HG02642 (cell line): Measurements from ENCODE around the gene BAG3.

Experiments used
- ATAC-seq: cut with Tn5 transposase; IDR thresholded peaks from one replicate; pipeline ENCODE4 v1.9.1; 2021; ENCODE audit warnings: mild to moderate bottlenecking; ENCODE audit not compliant: unreplicated experiment, poor library complexity

The BAG3 gene

GRCh38 chr10:119663866-119664698, 12.9 kb downstream of the BAG3 start:
- no peak for ATAC-seq

GRCh38 chr10:119665901-119666708, 14.9 kb downstream of the BAG3 start:
- ATAC-seq: no peak

DNA sequence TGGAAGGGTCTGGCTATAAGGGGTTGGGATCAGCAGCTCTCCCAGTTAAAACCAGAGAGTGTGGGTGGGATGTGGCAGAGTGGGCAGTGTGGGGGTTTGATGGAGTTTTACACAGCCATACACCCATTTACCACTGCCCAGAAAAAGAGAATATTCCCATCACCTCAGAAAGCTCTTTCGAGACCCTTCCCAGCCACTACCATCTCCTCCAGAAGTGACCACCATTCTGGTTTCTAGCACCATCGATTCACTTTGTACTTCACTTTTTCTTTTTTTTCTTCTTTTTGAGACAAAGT, 15.5 kb downstream of the BAG3 start:
- ATAC-seq: no peak

DNA sequence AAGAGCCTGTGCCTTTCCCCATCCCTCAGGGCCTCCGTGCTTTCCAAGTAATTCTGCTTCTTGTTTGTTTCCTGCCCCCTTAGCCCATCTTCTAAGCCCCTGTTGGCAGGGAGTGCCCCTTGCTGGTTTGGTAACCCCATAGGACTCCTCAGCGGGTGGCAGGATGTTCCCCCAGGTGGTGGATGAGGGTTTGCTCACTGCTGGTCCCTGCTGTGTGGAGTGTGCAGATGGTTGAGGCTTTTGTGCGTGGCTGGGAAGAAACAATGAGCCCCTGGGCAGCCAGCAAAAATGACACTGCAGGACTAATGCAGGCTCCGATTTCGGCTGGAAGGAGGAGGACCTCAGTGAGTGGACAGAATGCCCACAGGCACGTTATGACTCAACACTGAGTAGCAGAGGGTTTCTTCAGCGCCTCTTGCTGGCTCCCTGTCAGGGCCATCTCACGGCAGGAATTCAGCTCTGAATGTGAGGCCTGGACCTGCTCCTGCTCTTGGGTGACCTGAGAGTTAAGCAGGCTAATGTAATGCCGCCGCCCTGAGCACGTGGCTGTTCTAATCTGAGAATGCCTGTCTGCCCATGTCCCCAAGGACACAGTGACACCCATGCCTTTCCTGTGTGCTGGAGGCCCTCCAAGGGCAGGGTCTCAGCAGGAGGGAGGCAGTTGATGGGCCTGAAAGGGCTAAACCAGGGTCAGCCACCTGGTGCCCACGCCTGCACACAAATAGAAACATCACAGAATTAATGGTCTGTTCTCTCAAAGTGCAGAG, 16.6 kb downstream of the BAG3 start:
- ATAC-seq: no peak

GRCh38 chr10:119668461-119668860, 17.3 kb downstream of the BAG3 start:
- no peak for ATAC-seq

- no peak for ATAC-seq
Measured at GRCh38 chr10:119669331-119669730, 18.2 kb downstream of the BAG3 start.

DNA sequence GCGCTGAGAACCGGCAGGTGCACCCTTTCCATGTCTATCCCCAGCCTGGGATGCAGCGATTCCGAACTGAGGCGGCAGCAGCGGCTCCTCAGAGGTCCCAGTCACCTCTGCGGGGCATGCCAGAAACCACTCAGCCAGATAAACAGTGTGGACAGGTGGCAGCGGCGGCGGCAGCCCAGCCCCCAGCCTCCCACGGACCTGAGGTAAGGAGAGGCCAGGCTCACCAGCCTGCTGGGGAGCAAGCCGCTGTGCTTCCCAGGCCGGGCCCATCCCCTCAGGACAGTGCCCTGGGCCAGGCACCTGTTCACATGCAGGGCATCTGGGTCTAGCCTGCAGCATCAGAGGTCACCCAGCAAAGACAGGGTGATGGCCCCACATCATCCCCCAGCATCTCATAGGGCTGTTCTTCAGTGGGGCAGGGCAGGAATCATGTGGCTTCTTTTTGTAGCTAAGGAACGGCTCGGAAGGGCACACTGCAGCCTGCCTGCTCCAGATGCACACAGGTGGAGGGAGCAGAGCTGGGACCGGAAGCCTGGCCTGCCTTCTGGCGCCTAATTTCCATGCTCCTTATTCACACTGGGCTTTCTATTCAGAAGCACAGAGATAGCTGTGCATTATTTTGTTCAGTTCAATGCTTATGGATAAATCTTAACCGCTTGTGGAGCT, 18.9 kb downstream of the BAG3 start:
- ATAC-seq: no peak

DNA sequence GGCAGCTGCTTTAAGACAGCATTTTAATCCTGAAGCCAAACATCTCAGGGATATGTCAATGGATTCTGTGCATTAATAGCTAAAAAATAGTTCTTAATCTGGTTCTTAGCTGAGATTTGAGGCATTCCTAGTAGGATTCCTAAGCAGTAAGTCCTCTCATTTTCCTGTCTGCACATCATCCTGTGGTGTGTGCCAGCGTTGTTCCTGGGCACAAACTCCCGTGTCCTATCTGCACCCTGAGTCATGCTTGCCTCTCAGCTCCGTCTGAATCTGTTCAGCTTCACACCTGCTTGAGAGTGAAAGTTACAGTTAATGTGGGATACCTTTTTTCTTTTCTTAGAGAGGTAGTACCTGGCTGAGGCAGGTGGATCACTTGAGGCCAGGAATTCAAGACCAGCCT, 19.5 kb downstream of the BAG3 start:
- no peak for ATAC-seq

DNA sequence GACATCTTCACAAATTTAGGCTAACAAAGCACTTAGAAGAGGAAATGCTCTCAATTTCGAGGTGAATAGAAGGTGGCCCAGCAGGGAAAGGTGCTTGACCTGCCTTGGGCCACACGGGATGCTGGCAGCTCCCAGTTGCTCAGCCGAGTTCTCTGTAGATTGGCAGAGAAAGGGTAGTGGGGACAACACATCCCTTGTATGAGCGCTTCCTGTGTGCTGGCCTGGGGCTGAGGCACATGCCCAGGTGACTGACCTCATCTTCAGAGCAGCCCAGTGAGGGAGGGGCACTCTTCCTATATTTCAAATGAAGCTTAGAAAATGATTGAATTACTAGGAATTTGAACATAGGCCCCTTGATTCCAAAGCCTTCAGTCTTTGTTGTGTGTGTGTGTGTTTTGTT, 20.2 kb downstream of the BAG3 start:
- ATAC-seq: no peak

DNA sequence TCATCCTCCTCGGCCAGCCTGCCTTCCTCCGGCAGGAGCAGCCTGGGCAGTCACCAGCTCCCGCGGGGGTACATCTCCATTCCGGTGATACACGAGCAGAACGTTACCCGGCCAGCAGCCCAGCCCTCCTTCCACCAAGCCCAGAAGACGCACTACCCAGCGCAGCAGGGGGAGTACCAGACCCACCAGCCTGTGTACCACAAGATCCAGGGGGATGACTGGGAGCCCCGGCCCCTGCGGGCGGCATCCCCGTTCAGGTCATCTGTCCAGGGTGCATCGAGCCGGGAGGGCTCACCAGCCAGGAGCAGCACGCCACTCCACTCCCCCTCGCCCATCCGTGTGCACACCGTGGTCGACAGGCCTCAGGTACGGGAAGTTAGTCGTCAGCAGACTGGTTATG, 21.1 kb downstream of the BAG3 start:
- ATAC-seq: no peak

DNA sequence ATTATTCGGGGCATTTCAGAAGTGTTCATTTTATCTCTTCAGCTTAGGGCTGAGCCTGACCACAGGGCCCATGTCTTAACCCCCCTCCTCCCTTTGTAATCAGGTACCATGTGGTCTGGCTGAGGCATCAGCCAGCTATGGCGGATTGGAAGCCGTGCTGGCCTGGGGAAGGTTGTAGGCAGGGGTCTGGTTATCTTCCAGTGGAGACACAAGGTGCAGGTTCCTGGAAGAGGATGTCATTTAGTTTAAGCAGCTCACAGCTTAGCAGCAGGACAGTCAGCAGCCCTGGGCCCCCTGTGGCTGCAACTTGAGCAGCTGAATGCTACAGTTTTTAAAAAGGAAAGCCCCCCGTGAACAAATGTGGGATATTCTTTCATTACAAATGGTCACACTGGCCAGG, 22.1 kb downstream of the BAG3 start:
- no peak for ATAC-seq

- no peak for ATAC-seq
Measured at GRCh38 chr10:119675483-119676170, 24.4 kb downstream of the BAG3 start.

- ATAC-seq: no peak
Measured at GRCh38 chr10:119677126-119677525, 25.9 kb downstream of the BAG3 start.

DNA sequence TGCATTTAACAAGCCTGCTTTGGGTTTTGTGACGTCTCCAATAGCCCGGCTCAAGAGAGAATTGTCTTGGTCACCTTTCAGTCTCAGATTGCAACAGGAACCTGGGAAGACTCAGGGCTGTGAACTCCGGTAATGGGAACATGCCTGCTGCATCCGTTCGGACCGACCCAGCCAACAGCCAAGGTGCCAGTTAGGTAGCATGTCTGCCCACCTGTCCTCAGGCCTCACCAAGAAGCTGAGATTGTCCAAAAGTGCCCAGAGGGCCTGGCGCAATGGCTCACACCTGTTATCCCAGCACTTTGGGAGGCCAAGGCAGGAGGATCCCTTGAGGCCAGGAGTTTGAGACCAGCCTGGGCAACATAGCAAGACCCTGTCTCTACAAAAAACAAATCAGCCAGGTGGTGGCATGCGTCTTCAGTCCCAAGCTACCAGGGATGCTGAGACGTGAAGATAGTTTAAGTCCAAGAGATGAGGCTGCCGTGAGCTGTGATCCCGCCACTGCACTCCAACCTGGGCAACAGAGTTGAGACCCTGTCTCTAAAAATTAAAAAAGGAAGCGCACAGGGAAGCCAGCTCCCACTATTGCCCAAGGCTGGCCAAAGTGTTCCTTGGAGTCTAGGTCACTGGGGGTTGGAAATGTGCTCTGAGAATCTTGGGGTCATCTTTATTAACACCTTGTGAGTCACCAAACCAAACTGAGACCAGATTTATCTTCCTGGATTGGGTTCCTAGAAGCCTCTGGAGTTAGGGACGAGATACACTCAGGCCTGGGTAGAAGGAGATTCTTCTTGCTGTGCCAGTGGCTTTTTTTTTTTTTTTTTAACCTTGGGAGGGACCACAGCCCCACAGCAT, 26.9 kb downstream of the BAG3 start:
- ATAC-seq: no peak

DNA sequence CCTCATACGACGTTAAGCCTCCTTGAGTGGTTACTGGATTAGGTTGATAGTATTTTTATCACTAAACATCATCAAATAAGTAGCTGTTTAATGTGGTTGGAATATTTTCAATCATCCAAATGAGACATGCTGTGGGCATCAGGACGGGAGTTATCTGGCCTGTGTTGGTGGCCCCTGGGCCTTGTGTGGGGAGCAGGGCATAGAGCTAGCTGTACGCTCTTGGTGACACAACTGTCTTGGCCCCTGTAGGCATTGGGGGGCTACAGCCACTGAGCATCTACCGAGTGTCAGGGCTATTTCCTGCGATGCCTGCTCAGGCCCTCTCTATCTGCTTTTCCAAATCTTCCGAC, 28.3 kb downstream of the BAG3 start:
- no peak for ATAC-seq

DNA sequence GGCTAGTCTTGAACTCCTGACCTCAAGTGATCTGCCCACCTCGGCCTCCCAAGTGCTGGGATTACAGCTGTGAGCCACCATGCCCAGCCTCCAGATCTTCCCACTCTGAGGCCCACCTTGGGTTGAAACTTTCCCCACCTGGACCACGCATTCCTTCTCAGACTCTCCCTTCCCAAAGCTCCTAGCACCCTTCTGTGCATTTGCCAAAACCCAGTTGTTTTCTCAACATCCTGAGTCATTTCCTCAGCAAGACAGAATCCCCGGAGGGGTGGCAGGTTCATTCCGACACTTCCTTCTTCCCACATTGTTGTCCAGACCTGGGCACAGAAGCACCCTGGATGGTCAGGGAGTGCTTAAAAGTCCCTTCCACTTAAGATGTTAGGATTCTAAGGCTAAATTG, 28.9 kb downstream of the BAG3 start:
- no peak for ATAC-seq

DNA sequence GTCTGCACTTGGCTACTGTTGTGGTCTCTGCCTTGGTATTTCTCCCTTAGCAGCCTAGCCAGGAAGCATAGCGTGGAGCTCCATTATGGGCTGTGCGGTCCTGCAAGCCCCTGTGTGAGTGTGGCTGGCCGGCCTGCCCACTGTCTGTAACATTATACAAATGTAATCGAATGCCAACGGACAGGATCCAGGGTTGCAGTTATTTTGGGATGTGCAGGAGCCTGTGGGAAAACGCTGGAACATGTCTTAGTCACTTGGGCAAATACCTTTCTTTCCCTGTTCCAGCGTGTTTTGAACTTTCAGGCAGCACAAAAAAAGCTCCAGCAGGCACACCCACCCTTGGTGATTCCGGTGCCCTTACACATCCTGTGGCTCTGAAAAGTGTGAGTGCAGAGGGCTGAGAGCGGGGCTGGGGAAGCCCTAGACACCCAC, 29.5 kb downstream of the BAG3 start:
- ATAC-seq: no peak

GRCh38 chr10:119686465-119687191, 35.4 kb downstream of the BAG3 start:
- peak; percentile 87 for ATAC-seq
